ENCODE measurements around the gene HOXA5.

Gene HOXA5

GRCh38 chr7:27130540-27131389, 12.7 kb downstream of the HOXA5 start, which contains the start of gene HOXA4:
TSS of gene HOXA4 (minus strand) at chr7:27130757. CDS start at chr7:27130733, 24 bp downstream.
- Histone ChIP-seq H3K27me3 (replicated peaks; ENCODE audit: insufficient read depth, low read length) (peaks cover 3% of the 10 kb centered on the region; the same call in 1 of the 2 replicates), H3K4me3 (ENCODE audit: low read length) (no peak within 1 kb of the TSS)

GRCh38 chr7:27129729-27130539, 13.5 kb downstream of the HOXA5 start:
- no peak overlapping the region for H3K4me3 ChIP-seq (ENCODE audit: low read length)
- H3K4me1 ChIP-seq (ENCODE audit: low read length) = no peaks in the 10 kb centered on the region
- H3K36me3 ChIP-seq (replicated peaks; ENCODE audit: insufficient read depth, low read length) = no peaks in the 10 kb centered on the region
- no peak overlapping the region for H3K9ac ChIP-seq (ENCODE audit: low read length)
- H3K27ac ChIP-seq (ENCODE audit: low read length) = no peak overlapping the region
- H3F3A ChIP-seq (ENCODE audit: insufficient read depth, low read length) = no peaks in the 10 kb centered on the region
- peaks cover 3% of the 10 kb centered on the region; the same call in 1 of the 2 replicates for H3K27me3 ChIP-seq (replicated peaks; ENCODE audit: insufficient read depth, low read length)
- H4K20me1 ChIP-seq (ENCODE audit: insufficient read depth, low read length) = no peaks in the 10 kb centered on the region
- H3K9me3 ChIP-seq (replicated peaks; ENCODE audit: insufficient read depth, low read length) = no peaks in the 10 kb centered on the region
- H3K4me2 ChIP-seq (ENCODE audit: low read depth, low read length) = no peak overlapping the region
- no peak overlapping the region for H2AFZ ChIP-seq (ENCODE audit: low read length)
- no peaks in the 10 kb centered on the region for H3K79me2 ChIP-seq (ENCODE audit: low read length)
- DNase-seq = no peak
- TF ChIP-seq EZH2 (optimal IDR thresholded peaks at IDR 0.05; ENCODE audit: low read depth, low read length) = no peak
- TF ChIP-seq CTCF (IDR thresholded peaks at IDR 0.05; ENCODE audit: low read length) = no peak
- TF ChIP-seq EZH2phosphoT487 (IDR thresholded peaks at IDR 0.05; ENCODE audit: low read length) = no peak
- no peaks in the 10 kb centered on the region for H3K9me2 ChIP-seq (replicated peaks; ENCODE audit: insufficient read depth, low read length)

More at GRCh38 chr7:27130540-27131389, 12.7 kb downstream of the HOXA5 start, which contains the start of gene HOXA4:
- H3K79me2 ChIP-seq (ENCODE audit: low read length) = no peaks in the 10 kb centered on the region
- H3K27ac ChIP-seq (ENCODE audit: low read length) = no peak within 1 kb of the TSS
- no peaks in the 10 kb centered on the region for H3F3A ChIP-seq (ENCODE audit: insufficient read depth, low read length)
- no peak within 1 kb of the TSS for H3K4me2 ChIP-seq (ENCODE audit: low read depth, low read length)
- DNase-seq = no peak
- no peaks in the 10 kb centered on the region for H3K36me3 ChIP-seq (replicated peaks; ENCODE audit: insufficient read depth, low read length)
- no peak within 1 kb of the TSS for H2AFZ ChIP-seq (ENCODE audit: low read length)
- no peaks in the 10 kb centered on the region for H3K4me1 ChIP-seq (ENCODE audit: low read length)
- no peaks in the 10 kb centered on the region for H3K9me3 ChIP-seq (replicated peaks; ENCODE audit: insufficient read depth, low read length)
- H3K9me2 ChIP-seq (replicated peaks; ENCODE audit: insufficient read depth, low read length) = no peaks in the 10 kb centered on the region
- TF ChIP-seq CTCF (IDR thresholded peaks at IDR 0.05; ENCODE audit: low read length) = no peak
- TF ChIP-seq EZH2 (optimal IDR thresholded peaks at IDR 0.05; ENCODE audit: low read depth, low read length) = no peak
- TF ChIP-seq EZH2phosphoT487 (IDR thresholded peaks at IDR 0.05; ENCODE audit: low read length) = no peak
- H3K9ac ChIP-seq (ENCODE audit: low read length) = no peak within 1 kb of the TSS
- H4K20me1 ChIP-seq (ENCODE audit: insufficient read depth, low read length) = no peaks in the 10 kb centered on the region

GRCh38 chr7:27128776-27129728, 14.4 kb downstream of the HOXA5 start:
- no peak for TF ChIP-seq CTCF (IDR thresholded peaks at IDR 0.05; ENCODE audit: low read length)
- no peak for TF ChIP-seq EZH2 (optimal IDR thresholded peaks at IDR 0.05; ENCODE audit: low read depth, low read length)
- no peak for TF ChIP-seq EZH2phosphoT487 (IDR thresholded peaks at IDR 0.05; ENCODE audit: low read length)
- Histone ChIP-seq H4K20me1 (ENCODE audit: insufficient read depth, low read length) (no peaks in the 10 kb centered on the region), H3K36me3 (replicated peaks; ENCODE audit: insufficient read depth, low read length) (no peaks in the 10 kb centered on the region), H2AFZ (ENCODE audit: low read length) (no peak overlapping the region), H3K9me2 (replicated peaks; ENCODE audit: insufficient read depth, low read length) (no peaks in the 10 kb centered on the region), H3F3A (ENCODE audit: insufficient read depth, low read length) (no peaks in the 10 kb centered on the region), H3K9me3 (replicated peaks; ENCODE audit: insufficient read depth, low read length) (no peaks in the 10 kb centered on the region), H3K27ac (ENCODE audit: low read length) (no peak overlapping the region), H3K27me3 (replicated peaks; ENCODE audit: insufficient read depth, low read length) (peaks cover 3% of the 10 kb centered on the region; the same call in 1 of the 2 replicates), H3K79me2 (ENCODE audit: low read length) (no peaks in the 10 kb centered on the region), H3K4me1 (ENCODE audit: low read length) (no peaks in the 10 kb centered on the region), H3K4me3 (ENCODE audit: low read length) (no peak overlapping the region), H3K4me2 (ENCODE audit: low read depth, low read length) (no peak overlapping the region), H3K9ac (ENCODE audit: low read length) (no peak overlapping the region)
- no peak for DNase-seq

Data from MM.1S (cell line).